ENCODE results near the gene EFHC1.
"Not testable (repeated sequence)": the region's sequence is repeated elsewhere in the genome, so short reads cannot be mapped to it uniquely, and the experiment has no call there.

Gene EFHC1

GRCh38 chr6:52435345-52435744 lies 15.2 kb downstream of the EFHC1 start:
- no peak for TF ChIP-seq CTCF (IDR thresholded peaks at IDR 0.05; ENCODE audit: borderline replicate concordance, insufficient read depth, low read depth, low read length)
- H3K4me3 ChIP-seq (ENCODE audit: low read depth, low read length): no peak overlapping the region

GRCh38 chr6:52438926-52439325 lies 18.8 kb downstream of the EFHC1 start:
- TF ChIP-seq CTCF (IDR thresholded peaks at IDR 0.05; ENCODE audit: borderline replicate concordance, insufficient read depth, low read depth, low read length): no peak
- no peak overlapping the region for H3K4me3 ChIP-seq (ENCODE audit: low read depth, low read length)

GRCh38 chr6:52454556-52454955 lies 34.4 kb downstream of the EFHC1 start:
- TF ChIP-seq CTCF (IDR thresholded peaks at IDR 0.05; ENCODE audit: borderline replicate concordance, insufficient read depth, low read depth, low read length): no peak
- H3K4me3 ChIP-seq (ENCODE audit: low read depth, low read length): no peak overlapping the region

- no peak for TF ChIP-seq CTCF (IDR thresholded peaks at IDR 0.05; ENCODE audit: borderline replicate concordance, insufficient read depth, low read depth, low read length)
- H3K4me3 ChIP-seq (ENCODE audit: low read depth, low read length): no peak overlapping the region
Measured at GRCh38 chr6:52457096-52457495, 37.0 kb downstream of the EFHC1 start.

GRCh38 chr6:52461194-52461593 lies 41.1 kb downstream of the EFHC1 start:
- H3K4me3 ChIP-seq (ENCODE audit: low read depth, low read length): not testable (repeated sequence)

GRCh38 chr6:52474173-52474572 lies 54.0 kb downstream of the EFHC1 start:
- H3K4me3 ChIP-seq (ENCODE audit: low read depth, low read length): no peak overlapping the region
- TF ChIP-seq CTCF (IDR thresholded peaks at IDR 0.05; ENCODE audit: borderline replicate concordance, insufficient read depth, low read depth, low read length): no peak

GRCh38 chr6:52475307-52475706 lies 55.2 kb downstream of the EFHC1 start:
- no peak overlapping the region for H3K4me3 ChIP-seq (ENCODE audit: low read depth, low read length)
- TF ChIP-seq CTCF (IDR thresholded peaks at IDR 0.05; ENCODE audit: borderline replicate concordance, insufficient read depth, low read depth, low read length): no peak

Measured in GM12875 (cell line).